ENCODE measurements around the gene TRAPPC3.
A peak's percentile ranks its signal among the peaks of the same experiment; 100 is the strongest.

TRAPPC3 gene

DNA sequence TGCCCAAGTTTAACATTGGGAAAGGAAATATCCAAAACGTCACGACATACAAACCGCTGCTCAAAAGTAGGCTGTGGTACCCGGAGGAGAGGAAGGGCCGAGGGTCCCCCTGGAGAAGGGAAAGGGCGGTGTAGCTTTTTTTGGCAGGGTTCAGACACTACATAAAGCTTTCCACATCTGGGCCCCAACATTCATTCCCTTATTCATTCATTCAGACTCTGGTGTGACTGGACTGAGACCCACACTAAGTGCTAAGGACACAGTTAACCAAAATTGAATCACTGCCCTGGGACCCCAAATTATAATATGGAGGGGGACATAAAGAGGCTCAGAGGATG lies 14.0 kb downstream of the TRAPPC3 start:
- TF ChIP-seq, protein P1, sequence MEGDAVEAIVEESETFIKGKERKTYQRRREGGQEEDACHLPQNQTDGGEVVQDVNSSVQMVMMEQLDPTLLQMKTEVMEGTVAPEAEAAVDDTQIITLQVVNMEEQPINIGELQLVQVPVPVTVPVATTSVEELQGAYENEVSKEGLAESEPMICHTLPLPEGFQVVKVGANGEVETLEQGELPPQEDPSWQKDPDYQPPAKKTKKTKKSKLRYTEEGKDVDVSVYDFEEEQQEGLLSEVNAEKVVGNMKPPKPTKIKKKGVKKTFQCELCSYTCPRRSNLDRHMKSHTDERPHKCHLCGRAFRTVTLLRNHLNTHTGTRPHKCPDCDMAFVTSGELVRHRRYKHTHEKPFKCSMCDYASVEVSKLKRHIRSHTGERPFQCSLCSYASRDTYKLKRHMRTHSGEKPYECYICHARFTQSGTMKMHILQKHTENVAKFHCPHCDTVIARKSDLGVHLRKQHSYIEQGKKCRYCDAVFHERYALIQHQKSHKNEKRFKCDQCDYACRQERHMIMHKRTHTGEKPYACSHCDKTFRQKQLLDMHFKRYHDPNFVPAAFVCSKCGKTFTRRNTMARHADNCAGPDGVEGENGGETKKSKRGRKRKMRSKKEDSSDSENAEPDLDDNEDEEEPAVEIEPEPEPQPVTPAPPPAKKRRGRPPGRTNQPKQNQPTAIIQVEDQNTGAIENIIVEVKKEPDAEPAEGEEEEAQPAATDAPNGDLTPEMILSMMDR (IDR thresholded peaks at IDR 0.05; ENCODE audit: extremely low read depth, insufficient read depth, missing control alignments), result no peak
- no peak for DNase-seq (ENCODE audit: low spot score)
- in situ Hi-C loops (cut with MboI; ENCODE audit: low pct_unique_long_range_greater_than_20kb, low sequenced_read_pairs, unreplicated experiment), result loop anchor here (25.0 kb wide), 1 partner anchor 277 kb away; no protein-coding TSS in a partner anchor

DNA sequence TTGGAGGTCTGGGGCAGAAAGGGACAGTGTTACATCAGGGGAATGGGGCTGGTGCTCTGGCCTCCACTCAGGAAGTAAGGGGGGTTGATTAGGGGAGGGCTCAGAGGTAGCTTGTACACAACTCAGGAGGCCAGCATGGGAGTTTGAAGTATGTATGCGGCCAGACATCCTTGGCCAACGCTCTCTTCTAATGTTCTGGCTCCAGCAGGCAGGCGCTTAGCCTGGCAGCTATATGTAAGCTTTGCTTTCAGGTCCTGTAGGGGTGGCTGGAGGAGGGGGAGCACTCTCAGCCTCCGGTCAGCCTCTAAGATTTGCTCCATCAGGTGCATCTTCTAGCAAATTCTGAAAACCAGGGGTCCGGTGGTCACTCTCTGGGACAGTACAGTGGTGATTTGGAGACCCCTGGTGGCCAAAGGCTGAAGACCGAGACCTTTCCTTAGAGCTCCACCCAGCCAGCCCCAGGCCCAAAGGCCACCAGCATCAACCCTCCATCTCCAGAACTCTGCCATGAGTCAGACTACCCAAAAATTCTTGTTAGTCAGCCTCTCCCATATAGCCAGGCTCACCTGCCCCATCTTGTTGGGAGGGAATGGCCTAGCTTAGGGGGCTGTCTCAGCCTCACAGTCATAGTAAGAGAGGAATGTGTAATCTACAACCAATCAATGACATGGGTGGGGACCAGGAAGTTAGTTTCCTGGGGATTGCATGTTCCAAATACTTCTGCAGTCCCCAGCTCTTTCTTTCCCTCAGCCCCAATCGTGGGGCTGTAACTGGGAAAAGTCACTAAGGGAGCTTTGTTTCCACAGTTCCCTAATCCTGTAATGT lies 14.6 kb downstream of the TRAPPC3 start:
- peak; percentile 77 for DNase-seq (ENCODE audit: low spot score)
- in situ Hi-C loops (cut with MboI; ENCODE audit: low pct_unique_long_range_greater_than_20kb, low sequenced_read_pairs, unreplicated experiment), result loop anchor here (25.0 kb wide), 1 partner anchor 278 kb away; no protein-coding TSS in a partner anchor
- TF ChIP-seq, protein P1 (IDR thresholded peaks at IDR 0.05; ENCODE audit: extremely low read depth, insufficient read depth, missing control alignments), result peak; percentile 72

DNA sequence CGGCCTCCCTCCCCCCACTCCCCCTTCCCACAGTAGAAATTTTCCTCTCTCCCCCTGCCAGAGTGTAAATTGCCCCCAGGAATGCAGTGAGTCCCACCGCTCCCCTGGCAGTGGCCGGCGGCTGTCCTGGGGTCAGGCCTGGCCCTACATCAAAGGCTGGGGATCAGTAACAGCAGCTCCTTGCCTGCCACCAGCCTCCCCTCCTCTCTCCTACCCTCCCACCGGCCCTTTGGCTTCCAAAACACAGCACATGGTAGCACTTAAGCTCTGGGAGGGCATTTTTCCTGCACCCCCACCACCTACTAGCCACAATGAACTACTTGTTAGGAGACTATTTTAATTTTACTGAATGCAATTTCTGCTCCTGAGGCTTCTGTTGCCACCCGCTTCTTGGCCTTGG lies 15.3 kb downstream of the TRAPPC3 start:
- DNase-seq (ENCODE audit: low spot score), result no peak
- in situ Hi-C loops (cut with MboI; ENCODE audit: low pct_unique_long_range_greater_than_20kb, low sequenced_read_pairs, unreplicated experiment), result loop anchor here (25.0 kb wide), 1 partner anchor 278 kb away; no protein-coding TSS in a partner anchor
- TF ChIP-seq, protein P1 (IDR thresholded peaks at IDR 0.05; ENCODE audit: extremely low read depth, insufficient read depth, missing control alignments), result no peak

DNA sequence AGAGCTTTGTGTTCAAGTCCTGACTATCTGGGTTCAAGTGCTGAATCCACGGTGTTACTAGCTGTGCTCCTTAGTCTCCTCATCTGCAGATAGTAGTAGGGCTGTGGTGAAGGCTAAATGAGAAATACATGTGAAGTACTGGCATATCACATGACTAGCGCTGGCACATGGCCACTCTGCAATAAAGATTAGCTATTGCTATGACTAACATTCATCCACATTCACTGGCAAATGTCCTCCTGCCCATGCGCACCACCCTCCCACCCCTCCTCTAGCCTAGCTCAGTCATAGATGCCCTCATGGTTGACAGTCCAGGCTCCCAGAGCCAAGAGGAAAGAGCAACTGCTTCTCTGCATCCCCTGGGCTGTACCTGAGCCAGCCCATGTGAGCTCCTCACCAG lies 15.8 kb downstream of the TRAPPC3 start:
- in situ Hi-C loops (cut with MboI; ENCODE audit: low pct_unique_long_range_greater_than_20kb, low sequenced_read_pairs, unreplicated experiment), result loop anchor here (25.0 kb wide), 1 partner anchor 279 kb away; no protein-coding TSS in a partner anchor

DNA sequence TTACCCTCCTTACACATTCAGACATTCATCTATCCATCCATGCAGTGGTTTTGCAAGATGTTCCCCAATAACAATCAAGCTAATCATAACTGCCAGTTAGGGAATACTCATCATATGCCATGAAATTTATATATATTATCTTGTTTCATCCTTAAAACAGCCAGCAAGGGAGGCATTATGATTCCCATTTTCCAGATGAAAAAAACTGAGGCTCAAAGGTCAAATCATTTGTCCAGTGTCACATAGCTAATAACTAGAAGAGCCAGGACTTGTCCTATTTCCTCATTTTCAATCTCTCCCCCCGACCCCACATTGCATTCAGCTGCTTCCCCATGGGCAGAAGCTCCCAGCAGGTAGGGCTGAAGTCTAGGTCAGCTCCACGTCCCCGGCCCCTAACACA lies 17.3 kb downstream of the TRAPPC3 start:
- TF ChIP-seq, protein P1 (IDR thresholded peaks at IDR 0.05; ENCODE audit: extremely low read depth, insufficient read depth, missing control alignments), result no peak
- DNase-seq (ENCODE audit: low spot score), result no peak
- in situ Hi-C loops (cut with MboI; ENCODE audit: low pct_unique_long_range_greater_than_20kb, low sequenced_read_pairs, unreplicated experiment), result loop anchor here (25.0 kb wide), 1 partner anchor 280 kb away; no protein-coding TSS in a partner anchor

More for the DNA sequence above, 15.8 kb downstream of the TRAPPC3 start:
- no peak for DNase-seq (ENCODE audit: low spot score)
- TF ChIP-seq, protein P1 (IDR thresholded peaks at IDR 0.05; ENCODE audit: extremely low read depth, insufficient read depth, missing control alignments), result no peak

DNA sequence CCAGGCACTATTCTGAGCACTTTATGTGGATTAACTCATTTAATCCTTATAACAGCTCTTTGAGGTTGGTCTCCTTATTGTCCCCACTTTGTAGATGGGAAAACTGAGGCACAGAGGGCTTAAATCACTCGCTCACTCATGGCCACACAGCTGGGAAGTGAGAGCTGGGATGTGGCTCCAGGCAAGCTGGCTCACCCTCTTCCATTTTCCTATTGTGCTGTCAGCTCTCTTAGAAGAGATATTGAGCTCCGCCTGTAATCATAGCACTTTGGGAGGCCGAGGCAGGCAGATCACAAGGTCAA lies 20.4 kb downstream of the TRAPPC3 start:
- no peak for DNase-seq (ENCODE audit: low spot score)
- TF ChIP-seq, protein P1 (IDR thresholded peaks at IDR 0.05; ENCODE audit: extremely low read depth, insufficient read depth, missing control alignments), result no peak
- in situ Hi-C loops (cut with MboI; ENCODE audit: low pct_unique_long_range_greater_than_20kb, low sequenced_read_pairs, unreplicated experiment), result loop anchor here (25.0 kb wide), 1 partner anchor 283 kb away; no protein-coding TSS in a partner anchor
